GM19043 (cell line): Measurements from ENCODE around the gene FAM222A.
"Not testable (repeated sequence)": the region's sequence is repeated elsewhere in the genome, so short reads cannot be mapped to it uniquely, and the experiment has no call there.

Source experiments
- ATAC-seq: cut with Tn5 transposase; IDR thresholded peaks from one replicate; pipeline ENCODE4 v1.9.1; 2021; ENCODE audit warnings: low read depth; ENCODE audit not compliant: unreplicated experiment

FAM222A gene

GRCh38 chr12:109693160-109693559, 20.5 kb upstream of the FAM222A start:
- ATAC-seq = no peak

- no peak for ATAC-seq
Observed at GRCh38 chr12:109693653-109694600, 19.7 kb upstream of the FAM222A start.

GRCh38 chr12:109694629-109695028, 19.0 kb upstream of the FAM222A start:
- not testable (repeated sequence) for ATAC-seq

- ATAC-seq = no peak
Observed at GRCh38 chr12:109695416-109695815, 18.2 kb upstream of the FAM222A start.

GRCh38 chr12:109695961-109696461, 17.6 kb upstream of the FAM222A start:
- no peak for ATAC-seq

- no peak for ATAC-seq
Observed at GRCh38 chr12:109696485-109697269, 16.9 kb upstream of the FAM222A start.

GRCh38 chr12:109697270-109697553, 16.4 kb upstream of the FAM222A start:
- ATAC-seq = no peak

- no peak for ATAC-seq
Observed at GRCh38 chr12:109697877-109698468, 15.7 kb upstream of the FAM222A start.

- no peak for ATAC-seq
Observed at GRCh38 chr12:109698820-109699219, 14.8 kb upstream of the FAM222A start.

- ATAC-seq = no peak
Observed at GRCh38 chr12:109701064-109701463, 12.6 kb upstream of the FAM222A start.

GRCh38 chr12:109702111-109702841, 11.3 kb upstream of the FAM222A start:
- no peak for ATAC-seq

GRCh38 chr12:109703684-109704083, 9.9 kb upstream of the FAM222A start:
- no peak for ATAC-seq

GRCh38 chr12:109704371-109705098, 9.1 kb upstream of the FAM222A start:
- no peak for ATAC-seq

GRCh38 chr12:109705291-109705690, 8.3 kb upstream of the FAM222A start:
- no peak for ATAC-seq

GRCh38 chr12:109706398-109706746, 7.3 kb upstream of the FAM222A start:
- no peak for ATAC-seq

- ATAC-seq = no peak
Observed at GRCh38 chr12:109706747-109707469, 6.7 kb upstream of the FAM222A start.

- no peak for ATAC-seq
Observed at GRCh38 chr12:109707470-109707821, 6.2 kb upstream of the FAM222A start.

GRCh38 chr12:109708939-109709338, 4.7 kb upstream of the FAM222A start:
- no peak for ATAC-seq

- no peak for ATAC-seq
Observed at GRCh38 chr12:109709401-109709991, 4.1 kb upstream of the FAM222A start.
